ENCODE data around the gene CIAO2A. TPM values are rescaled to one million over a fixed set of nuclear protein-coding genes. Genes with fewer than 3 reads are reported as not detected.

CIAO2A gene
- polyA plus RNA-seq, 1 donor (not counting 4 experiments of a cell fraction or from before 2014, with no cell fraction given) = 111 TPM

- no peak for FAIRE-seq
- peaks cover 3% of the 10 kb centered on the region for H3K4me1 ChIP-seq (ENCODE audit: control insufficient read depth, extremely low read depth, insufficient read depth, low read length)
These were observed 13.7 kb upstream of the CIAO2A start for GRCh38 chr15:64107337-64107736.

DNA sequence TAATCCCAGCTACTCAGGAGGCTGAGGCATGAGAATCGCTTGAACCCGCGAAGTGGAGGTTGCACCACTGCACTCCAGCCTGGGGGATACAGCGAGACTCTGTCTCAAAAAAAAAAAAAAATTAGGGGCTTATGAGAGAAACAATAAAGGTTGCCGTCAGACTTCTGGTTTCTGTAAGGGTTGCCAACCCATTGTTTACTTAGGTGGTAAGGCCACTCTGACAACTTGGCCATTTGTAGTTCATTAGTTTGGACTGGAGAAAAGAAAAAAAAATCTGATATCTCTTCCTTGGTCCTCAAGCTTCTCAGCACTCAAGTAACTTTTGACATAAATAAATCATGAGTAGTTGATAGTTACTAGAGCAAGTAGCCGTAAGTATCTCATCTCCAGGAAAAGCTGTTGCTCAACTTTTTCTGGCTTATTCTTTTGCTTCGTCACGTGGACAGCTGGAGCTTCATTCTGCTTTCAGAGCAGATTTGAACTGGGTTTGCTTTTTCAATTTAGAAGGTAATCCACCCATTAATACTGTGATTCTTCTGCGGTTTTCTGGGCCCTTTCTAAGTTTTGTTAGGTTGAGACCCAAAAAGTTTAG is 11.6 kb upstream of the CIAO2A start:
- dilution Hi-C loops (cut with MboI; ENCODE audit: extremely low pct_ligation_motif_present, low sequenced_read_pairs) = no loop called here

More at GRCh38 chr15:64107337-64107736, 13.7 kb upstream of the CIAO2A start:
- peaks cover 0 to 5% of the 10 kb centered on the region in 2 experiments for H3K36me3 ChIP-seq (ENCODE audit: control insufficient read depth in 2 of 2, extremely low read depth in 1 of 2, insufficient read depth in 2 of 2, low read length in 2 of 2)
- no peaks in the 10 kb centered on the region for H3K9me3 ChIP-seq (ENCODE audit: control insufficient read depth, low read depth, low read length)
- H4K20me1 ChIP-seq (ENCODE audit: control insufficient read depth, extremely low read depth, insufficient read depth, low read length) = no peaks in the 10 kb centered on the region
- H3K79me2 ChIP-seq (ENCODE audit: control insufficient read depth, insufficient read depth, low read length) = peaks cover 85% of the 10 kb centered on the region
- H2AFZ ChIP-seq (ENCODE audit: control insufficient read depth, low read length) = no peak overlapping the region
- H3K9ac ChIP-seq (ENCODE audit: control insufficient read depth, extremely low read depth, insufficient read depth, low read length) = no peak overlapping the region
- no peak for DNase-seq (ENCODE audit: low read depth, low spot score)
- dilution Hi-C loops (cut with MboI; ENCODE audit: extremely low pct_ligation_motif_present, low sequenced_read_pairs) = no loop called here
- no peak overlapping the region for H3K4me2 ChIP-seq (ENCODE audit: control insufficient read depth, extremely low read depth, insufficient read depth, low read depth, low read length)
- H3K9me1 ChIP-seq (ENCODE audit: control insufficient read depth, extremely low read depth, insufficient read depth, low read length) = peaks cover 2% of the 10 kb centered on the region
- H3K4me3 ChIP-seq (ENCODE audit: control insufficient read depth in 2 of 3, extremely low read depth in 1 of 3, insufficient read depth in 2 of 3, low read depth in 1 of 3, low read length in 3 of 3) = no peak overlapping the region
- no peaks in the 10 kb centered on the region for H3K27me3 ChIP-seq (ENCODE audit: control insufficient read depth, extremely low read depth, insufficient read depth, low read length)
- no peak for TF ChIP-seq EZH2 (IDR thresholded peaks at IDR 0.05; ENCODE audit: low read length)
- TF ChIP-seq CTCF (optimal IDR thresholded peaks at IDR 0.05 in 1 of 3, IDR thresholded peaks at IDR 0.05 in 1 of 3, conservative IDR thresholded peaks at IDR 0.05 in 1 of 3; ENCODE audit: extremely low read depth in 1 of 3, insufficient read depth in 2 of 3, low read length in 3 of 3) = no peak
- H3K27ac ChIP-seq (ENCODE audit: control insufficient read depth, insufficient read depth, low read length) = no peak overlapping the region

More for the DNA sequence above, 11.6 kb upstream of the CIAO2A start:
- TF ChIP-seq EZH2 (IDR thresholded peaks at IDR 0.05; ENCODE audit: low read length) = no peak
- TF ChIP-seq CTCF (optimal IDR thresholded peaks at IDR 0.05 in 1 of 3, IDR thresholded peaks at IDR 0.05 in 1 of 3, conservative IDR thresholded peaks at IDR 0.05 in 1 of 3; ENCODE audit: extremely low read depth in 1 of 3, insufficient read depth in 2 of 3, low read length in 3 of 3) = no peak
- H3K4me1 ChIP-seq (ENCODE audit: control insufficient read depth, extremely low read depth, insufficient read depth, low read length) = peaks cover 6% of the 10 kb centered on the region
- peaks cover 0 to 5% of the 10 kb centered on the region in 2 experiments for H3K36me3 ChIP-seq (ENCODE audit: control insufficient read depth in 2 of 2, extremely low read depth in 1 of 2, insufficient read depth in 2 of 2, low read length in 2 of 2)
- no peak for FAIRE-seq
- no peak for DNase-seq (ENCODE audit: low read depth, low spot score)
- H3K4me3 ChIP-seq (ENCODE audit: control insufficient read depth in 2 of 3, extremely low read depth in 1 of 3, insufficient read depth in 2 of 3, low read depth in 1 of 3, low read length in 3 of 3) = no peak overlapping the region
- H3K9me1 ChIP-seq (ENCODE audit: control insufficient read depth, extremely low read depth, insufficient read depth, low read length) = peaks cover 2% of the 10 kb centered on the region
- H3K79me2 ChIP-seq (ENCODE audit: control insufficient read depth, insufficient read depth, low read length) = peaks cover 92% of the 10 kb centered on the region
- no peak overlapping the region for H3K9ac ChIP-seq (ENCODE audit: control insufficient read depth, extremely low read depth, insufficient read depth, low read length)
- H3K27ac ChIP-seq (ENCODE audit: control insufficient read depth, insufficient read depth, low read length) = no peak overlapping the region
- H3K27me3 ChIP-seq (ENCODE audit: control insufficient read depth, extremely low read depth, insufficient read depth, low read length) = no peaks in the 10 kb centered on the region
- no peak overlapping the region for H2AFZ ChIP-seq (ENCODE audit: control insufficient read depth, low read length)
- H4K20me1 ChIP-seq (ENCODE audit: control insufficient read depth, extremely low read depth, insufficient read depth, low read length) = no peaks in the 10 kb centered on the region
- no peak overlapping the region for H3K4me2 ChIP-seq (ENCODE audit: control insufficient read depth, extremely low read depth, insufficient read depth, low read depth, low read length)
- H3K9me3 ChIP-seq (ENCODE audit: control insufficient read depth, low read depth, low read length) = no peaks in the 10 kb centered on the region

Data from keratinocyte (primary cell).